Hematopoietic multipotent progenitor cell (in vitro differentiated cells): ENCODE measurements around the gene CBLC. TPM values are rescaled to one million over a fixed set of nuclear protein-coding genes. Genes with fewer than 3 reads are reported as not detected.

Experiments
- DNase-seq, 3 donors: peaks; one replicate each; pipeline ENCODE4 v3.0.0-alpha.2; 2011 to 2015; ENCODE audit warnings: low read depth in 2 of 3, low spot score in 2 of 3
- total RNA-seq: library from RNA; depleted of rRNA; stranded (reverse); fragments of >200 nt; gene quantifications from one replicate; pipeline ENCODE4 v1.2.3, GENCODE V29; 2012

The CBLC gene
- total RNA-seq, 1 donor: 0.54 TPM

- no peak for DNase-seq
Observed at GRCh38 chr19:44746616-44746945, 31.1 kb upstream of the CBLC start.

GRCh38 chr19:44746946-44747738 is 30.5 kb upstream of the CBLC start:
- peak; percentile 78 to 97 (median 95) for DNase-seq

- peak; percentile 53 to 75 (median 53) for DNase-seq
Observed at GRCh38 chr19:44747739-44748425, 29.8 kb upstream of the CBLC start.

DNA sequence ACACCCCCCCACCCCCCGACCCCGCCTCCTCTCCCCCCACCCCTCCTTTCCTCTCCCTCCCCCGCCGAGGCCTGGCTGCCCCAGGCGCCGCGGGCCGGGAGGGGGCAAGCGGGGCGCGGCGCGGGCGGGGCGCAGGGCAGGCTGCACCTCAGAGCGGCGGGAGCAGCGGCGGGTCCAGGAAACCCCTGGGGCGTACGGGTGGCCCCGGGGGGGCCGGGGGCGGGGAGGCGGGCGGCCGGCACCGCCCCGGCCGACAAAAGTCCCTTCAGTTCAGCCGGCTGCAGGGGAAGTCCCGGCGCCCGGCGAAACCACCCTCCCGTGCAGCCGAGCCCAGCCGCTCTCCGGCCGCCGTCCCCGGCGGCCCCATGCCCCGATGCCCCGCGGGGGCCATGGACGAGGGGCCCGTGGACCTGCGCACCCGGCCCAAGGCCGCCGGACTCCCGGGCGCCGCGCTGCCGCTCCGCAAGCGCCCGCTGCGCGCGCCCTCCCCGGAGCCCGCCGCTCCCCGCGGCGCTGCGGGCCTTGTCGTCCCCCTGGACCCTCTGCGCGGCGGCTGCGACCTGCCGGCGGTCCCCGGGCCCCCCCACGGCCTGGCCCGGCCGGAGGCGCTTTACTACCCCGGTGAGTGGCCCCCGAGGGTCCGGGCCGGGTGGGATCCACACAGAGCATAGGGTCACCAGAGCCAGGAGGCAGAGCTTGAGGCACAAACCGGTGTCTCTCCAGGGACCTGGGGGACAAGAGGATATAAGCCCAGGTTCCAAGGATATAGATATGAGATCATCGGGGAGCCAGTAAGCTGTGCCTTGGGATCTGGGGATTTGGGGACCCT is 29.1 kb upstream of the CBLC start, which contains the start of gene BCL3:
Gene BCL3 (plus strand): TSS at position 283 of the 829 bp plus-strand sequence. CDS start 83 bp downstream, at position 366.
- peak in 2 of 3 donors; percentile 86 to 89 for DNase-seq

GRCh38 chr19:44749292-44749691 is 28.4 kb upstream of the CBLC start:
- DNase-seq: no peak

DNA sequence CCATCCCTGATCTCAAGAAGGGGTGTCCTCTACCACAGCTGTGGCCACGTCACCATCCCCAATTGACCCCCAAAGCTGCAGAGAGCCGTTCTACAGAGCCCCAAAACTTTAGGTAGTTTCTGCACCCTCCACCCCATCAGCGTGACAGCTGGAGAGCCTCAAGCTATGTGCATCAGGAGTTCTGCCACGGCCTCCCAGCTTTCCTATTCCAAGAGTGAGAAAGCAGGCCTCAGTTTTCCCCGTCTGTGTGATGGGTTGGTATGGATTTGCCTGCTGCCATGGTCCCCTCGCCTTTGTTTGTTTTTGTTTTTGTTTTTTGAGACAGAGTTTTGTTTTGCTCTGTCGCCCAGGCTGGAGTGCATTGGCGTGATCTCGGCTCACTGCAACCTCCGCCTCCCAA is 27.7 kb upstream of the CBLC start:
- no peak for DNase-seq

DNA sequence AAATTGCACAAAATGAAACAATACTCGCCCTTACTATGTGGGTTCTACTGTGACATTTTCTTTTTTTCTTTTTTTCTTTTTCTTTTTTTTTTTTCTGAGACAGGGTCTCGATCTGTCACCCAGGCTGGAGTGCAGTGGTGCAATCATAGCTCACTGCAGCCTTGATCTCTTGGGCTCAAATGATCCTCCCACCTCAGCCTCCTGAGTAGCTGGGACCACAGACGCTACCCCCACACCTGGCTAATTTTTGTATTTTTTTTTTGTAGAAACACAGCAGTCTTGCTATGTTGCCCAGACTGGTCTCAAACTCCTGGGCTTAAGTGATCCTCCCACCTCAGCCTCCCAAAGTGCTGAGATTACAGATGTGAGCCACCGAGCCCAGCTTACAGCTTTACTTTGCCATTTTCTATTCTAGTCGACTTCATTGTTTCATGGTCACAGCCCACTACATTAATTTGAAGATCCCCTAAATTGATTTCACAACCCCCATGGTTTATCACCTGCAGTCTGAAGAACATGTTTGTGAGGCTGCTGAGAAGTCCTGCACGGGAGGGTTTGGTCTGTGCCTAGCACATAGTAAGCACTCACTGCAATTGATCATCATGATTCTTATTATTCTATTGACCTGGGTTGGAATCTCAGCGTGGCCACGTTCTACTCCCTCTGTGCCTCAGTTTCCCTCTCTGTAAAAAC is 25.4 kb upstream of the CBLC start:
- no peak for DNase-seq

DNA sequence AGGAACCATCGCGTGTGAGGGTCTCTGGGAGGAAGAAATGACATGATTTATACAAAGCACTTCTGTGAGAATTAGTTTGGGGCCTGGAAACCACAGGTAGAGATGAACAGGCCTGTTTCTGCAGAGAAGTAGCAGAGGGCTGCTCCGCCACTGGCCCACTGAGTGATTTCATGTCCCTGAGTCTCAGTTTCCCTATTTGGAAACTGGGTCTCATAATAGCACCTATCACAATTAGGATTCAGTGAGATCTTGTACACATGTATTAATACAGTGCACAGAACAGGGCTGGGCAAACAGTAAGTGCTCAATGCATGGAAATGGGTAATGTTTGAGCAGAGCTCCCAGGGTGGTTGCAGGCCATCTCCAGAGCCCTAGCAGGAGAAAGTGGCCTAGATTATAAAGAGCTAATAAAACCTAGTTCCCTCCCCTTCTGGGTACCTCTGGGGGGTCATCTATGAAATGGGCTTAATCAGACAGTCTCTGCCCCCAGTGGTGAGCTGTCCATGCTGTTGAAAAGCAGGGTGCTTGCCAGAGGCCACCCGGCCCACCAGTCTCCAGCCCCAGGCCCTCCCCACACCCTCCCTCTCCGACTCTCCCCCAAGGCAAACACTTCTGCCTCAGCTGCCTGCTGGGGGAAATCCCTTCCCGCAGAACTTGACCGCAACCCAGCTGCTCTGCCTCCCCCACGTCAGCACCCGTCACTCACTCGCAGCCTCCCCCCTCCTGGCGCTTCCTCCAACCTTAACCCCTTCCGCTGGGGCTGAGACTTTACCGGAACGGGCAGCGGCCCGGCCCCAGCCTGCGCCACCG is 24.7 kb upstream of the CBLC start:
- DNase-seq: peak; percentile 82 to 99 (median 98)

- no peak for DNase-seq
Observed at GRCh38 chr19:44753626-44753931, 24.1 kb upstream of the CBLC start.

GRCh38 chr19:44753932-44754749 is 23.5 kb upstream of the CBLC start:
- peak; percentile 25 to 70 (median 61) for DNase-seq

DNA sequence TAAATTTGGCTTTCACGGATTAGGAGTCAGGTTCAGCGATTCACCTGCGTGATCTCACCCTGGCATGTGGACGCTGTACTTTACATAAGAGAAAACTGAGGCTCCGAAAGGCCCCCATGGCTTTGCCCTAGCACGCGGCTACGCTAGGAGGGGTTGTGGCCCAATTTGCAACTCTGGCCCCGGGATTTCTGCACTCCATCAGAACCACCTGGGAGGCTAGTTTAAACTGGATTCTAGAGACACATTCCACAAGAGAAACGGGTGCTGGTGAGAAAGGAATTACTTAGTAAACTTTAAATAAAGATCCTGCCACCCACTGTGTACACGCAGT is 23.0 kb upstream of the CBLC start:
- no peak for DNase-seq

DNA sequence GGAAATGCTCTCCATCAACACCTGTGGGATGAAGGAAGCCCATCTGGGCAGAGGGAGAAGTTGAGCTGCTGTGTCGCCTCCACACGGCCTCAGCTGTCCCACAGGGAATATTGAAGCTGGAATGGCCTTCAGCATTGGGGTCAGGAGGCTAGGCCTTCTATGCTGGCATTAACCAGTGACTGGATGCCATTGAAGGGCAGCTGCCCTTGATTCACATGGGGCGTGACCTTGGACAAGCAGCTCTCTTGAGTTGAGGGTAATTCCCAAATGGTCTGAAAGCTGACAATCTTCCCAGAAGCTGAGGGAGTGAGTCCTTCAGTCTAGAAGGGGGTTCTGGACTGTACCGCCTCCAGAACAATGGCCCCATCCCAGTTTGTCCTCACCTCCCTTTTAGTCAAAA is 22.5 kb upstream of the CBLC start:
- no peak for DNase-seq

DNA sequence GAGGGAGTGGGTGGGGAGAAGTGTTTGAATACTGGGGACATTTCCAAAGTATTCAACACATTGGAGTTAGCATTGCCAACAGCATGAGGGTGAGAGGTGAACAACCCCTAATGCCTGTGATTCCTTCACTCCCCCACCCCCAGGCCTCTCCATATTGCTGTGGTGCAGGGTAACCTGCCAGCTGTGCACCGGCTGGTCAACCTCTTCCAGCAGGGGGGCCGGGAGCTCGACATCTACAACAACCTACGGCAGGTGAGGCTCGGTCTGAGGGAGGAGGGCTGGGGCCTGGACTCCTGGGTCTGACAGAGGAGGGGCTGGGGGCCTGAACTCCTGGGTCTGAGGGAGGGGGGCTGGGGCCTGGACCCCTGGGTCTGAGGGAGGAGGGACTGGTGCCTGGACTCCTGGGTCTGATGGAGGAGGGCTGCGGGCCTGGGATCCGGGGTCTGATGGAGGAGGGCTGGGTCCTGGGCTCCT is 21.6 kb upstream of the CBLC start:
- no peak for DNase-seq

DNA sequence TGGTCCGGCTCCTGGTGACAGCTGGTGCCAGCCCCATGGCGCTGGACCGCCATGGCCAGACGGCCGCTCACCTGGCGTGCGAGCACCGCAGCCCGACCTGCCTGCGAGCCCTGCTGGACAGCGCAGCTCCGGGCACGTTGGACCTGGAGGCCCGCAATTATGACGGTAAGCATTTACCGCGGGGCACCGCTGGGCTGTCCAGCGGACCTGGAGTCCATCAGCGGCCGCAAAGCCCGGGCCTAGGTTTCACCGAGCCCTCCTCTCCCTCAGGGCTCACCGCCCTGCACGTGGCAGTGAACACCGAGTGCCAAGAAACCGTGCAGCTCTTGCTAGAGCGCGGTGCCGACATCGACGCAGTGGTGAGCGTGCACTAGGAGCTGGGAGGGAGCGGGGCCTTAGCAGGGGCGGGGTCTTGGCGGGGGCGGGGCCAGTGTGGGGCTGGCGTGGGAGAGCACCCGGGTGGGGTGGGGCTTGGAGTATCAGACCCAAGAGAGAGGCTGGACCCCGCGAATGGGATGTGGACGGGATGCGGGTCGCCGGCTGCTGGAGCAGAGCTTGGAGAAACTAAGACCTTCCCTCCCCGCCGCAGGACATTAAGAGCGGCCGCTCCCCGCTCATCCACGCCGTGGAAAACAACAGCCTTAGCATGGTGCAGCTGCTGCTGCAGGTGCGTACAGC is 20.5 kb upstream of the CBLC start:
- DNase-seq: no peak

GRCh38 chr19:44757735-44758505 is 19.8 kb upstream of the CBLC start:
- no peak for DNase-seq

- no peak for DNase-seq
Observed at GRCh38 chr19:44758596-44758995, 19.1 kb upstream of the CBLC start.

DNA sequence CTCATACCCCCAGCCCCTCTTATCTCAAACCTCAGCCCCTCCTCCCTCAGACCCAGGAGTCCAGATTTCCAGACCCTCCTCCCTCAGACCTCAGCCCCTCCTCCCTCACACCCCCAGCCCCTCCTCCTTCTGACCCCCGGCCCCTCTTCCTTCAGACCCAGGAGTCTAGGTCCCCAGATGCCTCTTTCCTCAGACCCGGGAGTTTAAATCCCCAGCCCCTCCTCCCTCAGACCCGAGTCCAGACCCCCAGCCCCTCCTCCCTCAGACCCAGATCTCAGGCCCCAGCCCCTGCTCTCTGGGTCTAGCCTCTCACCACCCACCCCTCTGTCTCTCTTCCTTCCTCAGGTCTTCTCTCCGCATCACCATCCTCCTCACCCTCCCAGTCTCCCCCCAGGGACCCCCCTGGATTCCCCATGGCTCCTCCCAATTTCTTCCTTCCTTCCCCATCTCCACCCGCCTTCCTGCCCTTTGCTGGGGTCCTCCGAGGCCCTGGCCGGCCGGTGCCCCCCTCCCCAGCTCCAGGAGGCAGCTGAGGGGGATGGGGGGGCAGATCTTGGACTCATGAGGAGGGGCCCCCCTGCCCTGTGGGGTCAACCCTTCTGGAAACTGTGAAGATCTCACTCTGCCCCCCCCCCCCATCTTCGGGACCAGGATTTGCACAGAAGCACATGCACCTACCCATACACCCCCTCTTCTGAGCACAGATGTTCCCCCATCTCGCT is 18.4 kb upstream of the CBLC start:
- DNase-seq: no peak
